Right lobe of liver (tissue), 4 donors: ENCODE results near the gene CNTRL.

Source experiments
- POLR2A ChIP-seq: fragments of 450-650 bp; IDR thresholded peaks from one replicate; pipeline ENCODE4 v1.6.1; 2017; ENCODE audit warnings: antibody characterized with exemption, mild to moderate bottlenecking
- TF ChIP-seq, protein P1 (sequence below), 4 donors: fragments of 200-600 bp in 3 of 4; fragments of 450-650 bp in 1 of 4; IDR thresholded peaks; one replicate each; pipeline versions ENCODE4 v1.5.1 to v1.8.0; 2016 to 2022; ENCODE audit warnings: antibody characterized with exemption in 4 of 4, mild to moderate bottlenecking in 2 of 4
- donor health status: DM: no; HTN: no; CAD: no.
- donor health status: DM: no; HTN: no; CAD: no.
- donor health status: DM: no; HTN: yes; CAD: no.

GRCh38 chr9:121082075-121082474 lies 7.3 kb downstream of the CNTRL start:
- TF ChIP-seq, protein P1, sequence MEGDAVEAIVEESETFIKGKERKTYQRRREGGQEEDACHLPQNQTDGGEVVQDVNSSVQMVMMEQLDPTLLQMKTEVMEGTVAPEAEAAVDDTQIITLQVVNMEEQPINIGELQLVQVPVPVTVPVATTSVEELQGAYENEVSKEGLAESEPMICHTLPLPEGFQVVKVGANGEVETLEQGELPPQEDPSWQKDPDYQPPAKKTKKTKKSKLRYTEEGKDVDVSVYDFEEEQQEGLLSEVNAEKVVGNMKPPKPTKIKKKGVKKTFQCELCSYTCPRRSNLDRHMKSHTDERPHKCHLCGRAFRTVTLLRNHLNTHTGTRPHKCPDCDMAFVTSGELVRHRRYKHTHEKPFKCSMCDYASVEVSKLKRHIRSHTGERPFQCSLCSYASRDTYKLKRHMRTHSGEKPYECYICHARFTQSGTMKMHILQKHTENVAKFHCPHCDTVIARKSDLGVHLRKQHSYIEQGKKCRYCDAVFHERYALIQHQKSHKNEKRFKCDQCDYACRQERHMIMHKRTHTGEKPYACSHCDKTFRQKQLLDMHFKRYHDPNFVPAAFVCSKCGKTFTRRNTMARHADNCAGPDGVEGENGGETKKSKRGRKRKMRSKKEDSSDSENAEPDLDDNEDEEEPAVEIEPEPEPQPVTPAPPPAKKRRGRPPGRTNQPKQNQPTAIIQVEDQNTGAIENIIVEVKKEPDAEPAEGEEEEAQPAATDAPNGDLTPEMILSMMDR (IDR thresholded peaks at IDR 0.05) = no peak
- TF ChIP-seq POLR2A = no peak
